HG03175 (cell line): ENCODE measurements around the gene ASL.
"Not testable (repeated sequence)": the region's sequence is repeated elsewhere in the genome, so short reads cannot be mapped to it uniquely, and the experiment has no call there.

ENCODE experiments used
- ATAC-seq: cut with Tn5 transposase; IDR thresholded peaks from one replicate; pipeline ENCODE4 v1.9.1; 2021; ENCODE audit warnings: mild to moderate bottlenecking, moderate library complexity; ENCODE audit not compliant: unreplicated experiment

Gene ASL

GRCh38 chr7:66116680-66117420 is 41.2 kb downstream of the ASL start:
- not testable (repeated sequence) for ATAC-seq

- ATAC-seq, result no peak
Measured at GRCh38 chr7:66118603-66119002, 43.0 kb downstream of the ASL start.

GRCh38 chr7:66119245-66119850 is 43.7 kb downstream of the ASL start:
- ATAC-seq, result no peak

- no peak for ATAC-seq
Measured at GRCh38 chr7:66123175-66123528, 47.5 kb downstream of the ASL start.

- ATAC-seq, result not testable (repeated sequence)
Measured at GRCh38 chr7:66124569-66124861, 48.9 kb downstream of the ASL start.

- ATAC-seq, result no peak
Measured at GRCh38 chr7:66125052-66125694, 49.6 kb downstream of the ASL start.

- not testable (repeated sequence) for ATAC-seq
Measured at GRCh38 chr7:66125781-66126352, 50.2 kb downstream of the ASL start.

GRCh38 chr7:66127172-66127571 is 51.6 kb downstream of the ASL start:
- ATAC-seq, result not testable (repeated sequence)

GRCh38 chr7:66138994-66139752 is 63.6 kb downstream of the ASL start:
- no peak for ATAC-seq

- no peak for ATAC-seq
Measured at GRCh38 chr7:66140924-66141323, 65.3 kb downstream of the ASL start.

- ATAC-seq, result no peak
Measured at GRCh38 chr7:66142334-66142733, 66.7 kb downstream of the ASL start.

GRCh38 chr7:66142996-66143395 is 67.4 kb downstream of the ASL start:
- no peak for ATAC-seq
